GM12873 (cell line): ENCODE measurements around the gene SH3BGRL2.

ENCODE experiments used
- TF ChIP-seq, protein P1 (sequence below): IDR thresholded peaks from 2 replicates; pipeline ENCODE4 v1.5.1; 2012; ENCODE audit warnings: low read depth, mild to moderate bottlenecking, moderate library complexity, low read length, control low read depth; ENCODE audit not compliant: insufficient read depth; ENCODE audit errors: missing control alignments

Gene SH3BGRL2

DNA sequence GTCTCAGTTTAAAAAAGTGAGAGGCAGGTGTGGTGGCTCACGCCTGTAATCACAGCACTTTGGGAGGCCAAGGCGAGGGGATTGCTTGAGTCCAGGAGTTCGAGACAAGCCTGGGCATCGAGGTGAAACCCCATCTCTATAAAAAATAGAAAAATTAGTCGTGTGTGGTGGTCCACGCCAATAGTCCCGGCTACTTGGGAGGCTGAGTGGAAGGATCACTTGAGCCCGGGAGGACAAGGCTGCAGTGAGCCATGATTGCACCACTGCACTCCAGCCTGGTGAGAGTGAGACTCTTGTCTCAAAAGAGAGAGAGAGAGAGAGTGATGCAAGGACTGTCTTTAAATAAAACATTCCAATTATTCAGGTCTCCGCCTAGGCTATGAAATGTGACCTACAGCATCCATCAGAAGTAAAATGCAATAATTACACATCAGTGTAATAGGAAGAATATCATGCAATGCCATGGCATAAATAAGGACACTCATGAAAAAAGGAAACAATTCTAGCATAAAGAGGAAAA, 81.5 kb downstream of the SH3BGRL2 start:
- TF ChIP-seq, protein P1, sequence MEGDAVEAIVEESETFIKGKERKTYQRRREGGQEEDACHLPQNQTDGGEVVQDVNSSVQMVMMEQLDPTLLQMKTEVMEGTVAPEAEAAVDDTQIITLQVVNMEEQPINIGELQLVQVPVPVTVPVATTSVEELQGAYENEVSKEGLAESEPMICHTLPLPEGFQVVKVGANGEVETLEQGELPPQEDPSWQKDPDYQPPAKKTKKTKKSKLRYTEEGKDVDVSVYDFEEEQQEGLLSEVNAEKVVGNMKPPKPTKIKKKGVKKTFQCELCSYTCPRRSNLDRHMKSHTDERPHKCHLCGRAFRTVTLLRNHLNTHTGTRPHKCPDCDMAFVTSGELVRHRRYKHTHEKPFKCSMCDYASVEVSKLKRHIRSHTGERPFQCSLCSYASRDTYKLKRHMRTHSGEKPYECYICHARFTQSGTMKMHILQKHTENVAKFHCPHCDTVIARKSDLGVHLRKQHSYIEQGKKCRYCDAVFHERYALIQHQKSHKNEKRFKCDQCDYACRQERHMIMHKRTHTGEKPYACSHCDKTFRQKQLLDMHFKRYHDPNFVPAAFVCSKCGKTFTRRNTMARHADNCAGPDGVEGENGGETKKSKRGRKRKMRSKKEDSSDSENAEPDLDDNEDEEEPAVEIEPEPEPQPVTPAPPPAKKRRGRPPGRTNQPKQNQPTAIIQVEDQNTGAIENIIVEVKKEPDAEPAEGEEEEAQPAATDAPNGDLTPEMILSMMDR, result no peak

DNA sequence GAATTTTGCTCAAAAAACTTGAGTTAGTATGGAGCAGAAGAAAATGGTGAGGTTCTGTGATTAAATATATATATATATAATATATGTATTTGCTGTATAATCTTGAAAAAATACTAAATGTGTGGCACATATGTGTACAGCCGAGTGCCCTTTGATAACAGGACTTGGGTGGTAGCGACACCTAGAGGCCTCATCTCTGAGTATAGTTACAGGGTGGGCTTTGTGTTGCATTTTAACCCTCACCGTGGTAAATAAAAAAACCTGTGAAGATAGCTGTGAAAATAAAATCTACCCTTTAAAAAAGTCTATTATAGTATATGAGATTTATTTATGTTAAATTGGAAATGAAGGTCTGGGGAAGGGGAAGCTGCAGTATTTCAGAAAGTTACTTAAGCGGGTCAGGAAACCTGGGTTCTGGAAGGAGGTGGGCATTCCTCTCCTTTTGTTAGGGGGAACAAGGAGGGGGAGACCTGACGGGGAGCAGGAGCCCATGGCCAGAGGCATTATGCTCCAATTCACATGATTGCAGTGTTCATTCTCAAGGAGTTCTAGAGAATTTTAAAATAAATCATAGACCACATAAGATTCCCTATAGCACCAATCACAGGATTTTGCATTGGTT, 82.7 kb downstream of the SH3BGRL2 start:
- TF ChIP-seq, protein P1, result peak; percentile 63

DNA sequence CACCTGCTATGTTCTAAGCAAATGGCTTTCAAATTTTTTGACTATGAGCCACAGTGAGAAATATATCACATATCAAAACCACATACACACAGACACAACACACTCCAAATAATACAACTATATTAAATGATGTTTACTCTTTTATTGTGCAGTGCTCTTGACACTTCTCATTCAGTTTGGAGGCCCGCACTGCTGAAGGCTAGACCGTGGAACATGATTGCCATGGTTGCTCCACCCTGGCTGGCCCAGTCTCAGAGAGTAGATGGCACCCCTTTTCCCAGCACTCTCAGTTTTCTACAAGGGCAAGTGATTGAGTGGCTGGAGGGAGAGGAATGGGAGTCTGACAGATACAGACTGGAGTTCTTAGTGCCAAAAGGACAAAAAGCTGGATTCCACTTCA, 86.9 kb downstream of the SH3BGRL2 start:
- TF ChIP-seq, protein P1, result no peak

DNA sequence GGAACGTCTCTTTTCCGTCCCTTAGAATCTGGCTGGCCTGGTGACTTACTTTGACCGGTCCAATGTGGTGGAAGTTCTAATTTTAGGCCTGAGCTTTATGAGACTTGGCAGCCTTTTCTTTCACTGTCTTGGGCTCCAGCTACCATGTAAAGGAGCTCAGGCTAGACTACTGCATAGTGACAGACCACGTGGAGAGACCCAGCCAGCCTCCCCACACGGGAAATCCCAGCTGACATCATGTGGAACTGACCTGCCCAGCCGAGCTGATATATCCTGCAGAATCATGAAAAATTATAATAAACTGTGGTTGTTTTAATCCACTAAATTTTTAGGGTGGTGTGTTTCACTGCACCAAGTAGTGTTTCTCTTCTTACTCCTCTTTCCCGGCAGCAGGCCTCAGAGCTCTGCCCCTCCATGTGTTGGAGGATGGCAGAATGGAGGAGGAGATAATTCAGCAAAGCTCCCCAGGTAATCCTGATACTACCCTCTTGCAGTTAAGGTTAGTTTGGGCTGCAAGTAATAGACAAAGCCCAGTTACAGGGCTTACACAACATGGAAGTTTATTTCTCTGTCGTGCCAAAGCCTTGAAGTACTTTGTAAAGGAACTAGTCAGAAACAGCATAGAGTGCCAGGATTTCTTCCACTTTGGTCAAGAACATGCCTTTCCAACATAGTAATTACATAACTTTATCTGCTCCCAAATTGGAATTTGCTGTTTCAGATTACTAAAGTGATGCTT, 87.5 kb downstream of the SH3BGRL2 start:
- TF ChIP-seq, protein P1, result no peak

DNA sequence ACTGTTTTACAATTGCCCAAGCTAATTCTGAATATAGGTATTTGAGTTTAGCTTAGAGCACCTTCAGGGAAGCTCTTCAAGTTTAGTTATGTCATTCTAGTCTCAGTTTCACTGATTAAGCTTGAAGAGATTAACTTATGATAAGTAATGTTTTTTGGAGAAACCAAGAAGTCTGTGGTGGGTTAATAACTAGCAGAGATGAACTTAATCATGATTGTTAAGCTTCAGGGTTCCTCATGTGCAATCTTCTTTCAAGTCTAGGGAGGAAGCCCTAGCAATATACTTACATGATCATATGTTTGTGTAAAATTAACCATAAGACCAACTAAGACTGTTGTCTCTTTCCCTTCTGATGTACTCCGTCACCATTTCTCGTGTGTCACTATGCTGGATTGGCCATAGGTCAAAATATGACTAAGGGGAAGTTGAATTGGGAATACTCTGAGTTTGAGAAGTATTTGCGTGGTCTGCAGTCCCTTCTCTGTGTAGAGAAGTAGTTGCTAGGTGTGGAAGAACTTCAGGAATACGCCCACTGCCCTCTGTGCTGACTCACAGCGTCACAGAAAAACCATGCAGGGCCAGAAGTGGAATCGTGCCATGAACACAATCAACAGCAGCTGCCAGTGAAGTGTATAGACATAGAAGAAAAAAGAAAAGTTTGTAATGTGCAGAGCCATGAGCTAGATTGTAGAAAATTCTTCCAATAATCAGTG, 88.3 kb downstream of the SH3BGRL2 start:
- TF ChIP-seq, protein P1, result no peak

DNA sequence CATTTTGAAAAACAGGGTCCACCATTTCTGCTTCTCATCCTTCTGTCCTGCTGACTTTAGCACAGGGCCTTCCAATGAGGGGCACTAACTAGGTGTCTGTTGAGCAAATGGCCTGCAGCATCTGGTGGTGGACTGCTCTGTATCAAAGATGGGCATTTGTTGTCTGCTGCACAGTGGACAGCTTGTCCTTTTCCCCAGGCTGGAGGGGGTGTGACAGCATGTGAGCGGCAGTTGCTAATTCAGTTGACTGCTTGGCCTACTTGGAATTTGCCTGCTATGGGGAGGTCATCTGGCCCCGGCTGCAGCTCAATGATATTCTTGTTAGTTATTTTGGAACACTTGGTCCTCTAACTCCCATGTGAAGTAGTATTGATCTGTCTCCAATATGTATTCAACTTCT, 93.7 kb downstream of the SH3BGRL2 start:
- TF ChIP-seq, protein P1, result no peak

DNA sequence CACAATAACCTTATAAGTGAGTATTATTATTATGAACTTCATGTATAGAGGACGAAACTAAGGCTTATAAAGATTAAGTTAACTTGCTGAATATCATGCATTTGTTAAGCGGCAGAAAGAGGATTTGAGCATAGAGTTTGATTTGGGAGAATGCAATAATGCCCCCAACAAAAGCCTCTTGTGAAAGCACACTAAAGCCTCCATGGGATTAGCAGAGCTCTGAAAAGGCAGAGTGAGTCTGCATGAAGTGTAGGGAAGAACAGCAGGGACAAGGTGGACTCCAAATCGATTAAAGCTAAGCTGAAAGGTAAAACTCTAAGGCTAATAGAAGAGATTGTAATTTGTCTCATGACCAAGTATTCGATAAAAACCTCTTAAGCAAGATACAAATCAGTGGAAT, 100.3 kb downstream of the SH3BGRL2 start:
- TF ChIP-seq, protein P1, result no peak
